NT2/D1 (cell line): ENCODE data around the gene TBC1D9B.

Source experiments
- SUZ12 ChIP-seq: IDR thresholded peaks from 2 replicates; pipeline ENCODE4 v1.6.1; 2011; ENCODE audit not compliant: insufficient read length, insufficient read depth; ENCODE audit errors: extremely low read depth
- YY1 ChIP-seq: IDR thresholded peaks from 2 replicates; pipeline ENCODE4 v1.6.1; 2011; ENCODE audit not compliant: insufficient read length, insufficient read depth
- ZNF274 ChIP-seq: IDR thresholded peaks from 2 replicates; pipeline ENCODE4 v1.6.1; 2011; ENCODE audit warnings: mild to moderate bottlenecking, low read depth, low read length

- TF ChIP-seq SUZ12 (no peak), YY1 (no peak), ZNF274 (no peak)
These were observed 12.5 kb upstream of the TBC1D9B start for GRCh38 chr5:179920175-179920574.
